Measurements from ENCODE around the gene RAB11FIP5.

RAB11FIP5 gene, protein sequence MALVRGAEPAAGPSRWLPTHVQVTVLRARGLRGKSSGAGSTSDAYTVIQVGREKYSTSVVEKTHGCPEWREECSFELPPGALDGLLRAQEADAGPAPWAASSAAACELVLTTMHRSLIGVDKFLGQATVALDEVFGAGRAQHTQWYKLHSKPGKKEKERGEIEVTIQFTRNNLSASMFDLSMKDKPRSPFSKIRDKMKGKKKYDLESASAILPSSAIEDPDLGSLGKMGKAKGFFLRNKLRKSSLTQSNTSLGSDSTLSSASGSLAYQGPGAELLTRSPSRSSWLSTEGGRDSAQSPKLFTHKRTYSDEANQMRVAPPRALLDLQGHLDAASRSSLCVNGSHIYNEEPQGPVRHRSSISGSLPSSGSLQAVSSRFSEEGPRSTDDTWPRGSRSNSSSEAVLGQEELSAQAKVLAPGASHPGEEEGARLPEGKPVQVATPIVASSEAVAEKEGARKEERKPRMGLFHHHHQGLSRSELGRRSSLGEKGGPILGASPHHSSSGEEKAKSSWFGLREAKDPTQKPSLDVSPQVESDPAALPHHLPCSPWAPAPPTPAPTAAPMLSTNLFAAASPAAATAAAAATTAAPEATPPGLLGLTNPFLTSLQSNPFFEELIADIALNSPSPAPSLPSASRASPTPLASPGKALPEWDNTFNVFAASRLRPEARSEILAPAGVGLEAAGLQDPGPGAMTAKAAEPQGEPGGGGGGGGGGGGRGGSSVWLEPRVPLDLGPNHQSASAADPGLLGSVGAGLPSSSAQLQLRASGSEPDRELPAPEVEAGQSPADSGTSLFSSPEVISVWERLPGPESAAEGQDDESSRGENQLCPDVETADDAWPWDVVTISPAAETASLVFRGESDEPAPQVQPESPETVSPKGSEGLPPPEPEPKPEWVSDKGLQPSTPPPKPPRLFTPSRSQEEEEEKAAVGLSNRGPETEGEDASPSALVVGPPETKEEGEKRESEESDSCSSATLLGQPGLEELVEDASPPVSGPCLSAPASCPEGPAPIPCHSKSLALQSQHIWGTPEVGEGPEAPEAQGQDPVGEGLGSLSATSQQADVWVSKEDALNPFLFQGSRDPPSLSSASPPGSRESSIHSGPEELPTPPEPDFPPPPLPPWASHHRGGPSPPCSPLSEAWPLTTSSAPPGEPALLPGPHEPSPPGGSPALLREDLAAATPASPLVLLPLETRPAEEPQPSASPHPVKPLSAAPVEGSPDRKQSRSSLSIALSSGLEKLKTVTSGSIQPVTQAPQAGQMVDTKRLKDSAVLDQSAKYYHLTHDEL (N-terminal part only)

DNA sequence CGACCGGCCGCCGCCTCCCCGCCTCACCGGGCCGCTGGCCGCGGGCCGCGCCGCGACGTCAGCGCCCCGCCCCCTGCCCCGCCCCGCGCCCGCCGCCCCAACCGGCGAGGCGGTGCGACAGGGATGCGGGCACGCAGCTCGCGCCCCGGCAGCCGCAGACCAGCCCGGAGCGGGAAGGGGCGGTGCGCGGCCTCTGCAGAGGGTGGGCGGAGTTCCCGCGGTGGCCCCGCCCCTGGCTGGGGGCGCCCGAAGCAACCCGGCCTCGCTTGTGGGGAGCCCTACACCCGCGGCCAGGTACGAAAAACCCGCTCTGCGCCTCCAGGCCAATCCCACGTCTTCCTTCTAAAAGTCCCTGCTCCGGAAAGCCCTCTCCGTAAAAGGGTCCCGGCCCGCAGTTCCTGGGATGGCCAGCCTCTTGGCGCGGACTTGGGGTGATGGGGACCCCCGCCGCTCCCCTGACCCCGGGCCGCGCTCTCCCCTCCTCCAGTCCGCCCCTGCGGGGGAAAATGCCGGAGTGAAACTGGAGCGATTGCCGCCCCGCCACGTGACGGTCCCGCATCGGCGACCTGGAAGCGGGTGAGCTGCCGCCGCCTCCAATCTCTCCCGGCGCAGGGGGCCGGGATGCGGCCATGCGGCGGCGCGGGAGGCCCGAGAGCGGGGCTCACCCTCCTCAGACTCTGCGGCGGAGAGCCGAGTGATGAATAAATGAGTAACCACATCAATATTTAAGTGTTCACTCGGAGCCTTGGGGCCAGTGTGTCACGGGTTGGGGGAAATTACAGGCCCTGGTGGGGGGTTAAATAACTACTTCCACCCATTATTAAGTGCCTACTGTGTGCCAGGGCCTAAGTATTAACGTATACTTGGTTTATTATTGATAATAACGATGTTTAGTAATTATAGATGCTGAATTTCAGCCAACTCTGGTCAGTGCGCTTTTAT, at the start of gene RAB11FIP5:
Gene RAB11FIP5, minus strand, starts transcription at position 36 of the 942 bp plus-strand sequence. CDS start 171 bp downstream, outside the sequence.
- peak within 1 kb of the TSS; percentile 96 for H3K4me3 ChIP-seq (ENCODE audit: low read depth, low read length)
- H3K36me3 ChIP-seq (ENCODE audit: insufficient read depth, low read length), result no peaks in the 10 kb centered on the region
- peaks cover 28% of the 10 kb centered on the region for H3K4me1 ChIP-seq (ENCODE audit: control insufficient read depth, insufficient read depth, low read length, unreplicated experiment)
- H3K79me2 ChIP-seq (ENCODE audit: control insufficient read depth, insufficient read depth, low read length, unreplicated experiment), result peaks cover 44% of the 10 kb centered on the region
- peak within 1 kb of the TSS; percentile 95 for H2AFZ ChIP-seq (ENCODE audit: low read length, unreplicated experiment)
- peak within 1 kb of the TSS; percentile 88 for H3K27ac ChIP-seq (ENCODE audit: low read depth, low read length)
- no peaks in the 10 kb centered on the region for H3K27me3 ChIP-seq (ENCODE audit: insufficient read depth, low read length)

DNA sequence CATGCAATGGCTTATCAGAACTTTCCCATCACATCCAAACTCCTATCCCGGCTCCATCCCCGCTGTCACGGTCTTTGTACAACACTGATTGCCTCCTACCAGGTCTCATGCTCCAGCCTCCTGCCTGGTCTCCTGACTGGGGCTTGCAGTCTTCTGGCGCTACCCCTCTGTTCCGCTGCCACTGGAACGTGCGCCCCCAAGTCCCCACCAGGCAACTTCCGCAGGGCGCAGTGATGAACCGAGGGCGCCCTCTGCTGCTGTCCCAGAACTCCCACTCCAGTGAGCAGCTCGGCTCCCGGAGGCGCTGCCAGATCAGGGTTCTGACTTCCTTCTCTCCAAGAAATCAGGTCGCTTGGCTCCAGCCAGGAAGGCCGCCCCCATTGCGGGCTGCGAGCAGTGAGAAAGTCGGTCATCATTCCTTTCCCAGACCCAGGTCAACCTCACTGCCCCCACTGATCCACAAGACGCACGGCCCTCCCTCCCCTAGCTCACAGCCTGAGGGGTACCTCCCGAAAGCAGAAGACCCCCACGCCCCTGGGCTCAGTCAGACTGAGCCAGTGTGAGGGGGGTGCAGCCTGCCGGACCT, 43.9 kb upstream of the RAB11FIP5 start:
- H2AFZ ChIP-seq (ENCODE audit: low read length, unreplicated experiment), result peak overlapping the region; percentile 61
- H3K4me1 ChIP-seq (ENCODE audit: control insufficient read depth, insufficient read depth, low read length, unreplicated experiment), result peaks cover 3% of the 10 kb centered on the region
- H3K36me3 ChIP-seq (ENCODE audit: insufficient read depth, low read length), result no peaks in the 10 kb centered on the region
- no peak overlapping the region for H3K27ac ChIP-seq (ENCODE audit: low read depth, low read length)
- H3K27me3 ChIP-seq (ENCODE audit: insufficient read depth, low read length), result no peaks in the 10 kb centered on the region
- peak overlapping the region; percentile 51 for H3K4me3 ChIP-seq (ENCODE audit: low read depth, low read length)
- H3K79me2 ChIP-seq (ENCODE audit: control insufficient read depth, insufficient read depth, low read length, unreplicated experiment), result no peaks in the 10 kb centered on the region

DNA sequence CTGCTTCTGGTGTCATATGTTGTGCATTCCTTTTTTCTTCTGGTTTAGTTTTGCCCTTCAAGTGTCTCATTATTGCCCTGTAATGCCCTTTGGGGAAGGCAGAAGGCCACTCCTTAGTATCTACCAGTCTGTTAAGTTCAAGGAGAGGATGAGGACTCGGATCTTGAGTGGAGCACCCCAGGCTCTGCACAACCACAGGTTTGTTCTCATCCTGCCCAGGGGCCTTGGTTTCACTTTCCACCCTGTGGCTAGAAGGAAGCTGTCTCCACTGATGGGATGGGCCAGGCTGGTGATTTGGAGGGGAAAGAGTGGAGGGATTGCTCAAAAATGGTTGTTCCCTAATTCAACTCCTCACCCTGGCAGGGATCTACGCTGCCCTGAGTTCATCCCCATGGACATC, 30.2 kb upstream of the RAB11FIP5 start:
- H3K27ac ChIP-seq (ENCODE audit: low read depth, low read length), result no peak overlapping the region
- no peak overlapping the region for H3K4me3 ChIP-seq (ENCODE audit: low read depth, low read length)
- no peaks in the 10 kb centered on the region for H3K36me3 ChIP-seq (ENCODE audit: insufficient read depth, low read length)
- H3K79me2 ChIP-seq (ENCODE audit: control insufficient read depth, insufficient read depth, low read length, unreplicated experiment), result no peaks in the 10 kb centered on the region
- no peaks in the 10 kb centered on the region for H3K27me3 ChIP-seq (ENCODE audit: insufficient read depth, low read length)
- no peak overlapping the region for H2AFZ ChIP-seq (ENCODE audit: low read length, unreplicated experiment)
- H3K4me1 ChIP-seq (ENCODE audit: control insufficient read depth, insufficient read depth, low read length, unreplicated experiment), result no peaks in the 10 kb centered on the region

DNA sequence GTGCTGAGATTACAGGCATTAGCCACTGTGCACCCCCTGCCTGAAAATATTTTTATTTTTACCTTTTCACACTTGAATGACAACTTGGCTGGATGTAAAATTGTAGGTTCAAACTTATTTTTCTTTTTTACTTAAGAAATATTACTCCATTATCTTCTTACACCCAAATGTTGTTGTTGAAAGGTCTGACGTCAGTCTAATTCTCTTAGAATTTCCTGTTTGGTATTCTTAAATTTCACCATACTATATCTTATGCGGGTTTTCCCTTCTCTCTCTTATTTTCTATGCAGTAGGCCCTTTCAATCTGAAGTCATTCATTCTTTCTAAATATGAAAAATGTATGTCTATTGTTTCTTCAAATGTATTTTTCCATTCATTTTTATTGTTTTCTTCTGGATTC, 29.1 kb upstream of the RAB11FIP5 start:
- H3K27me3 ChIP-seq (ENCODE audit: insufficient read depth, low read length), result no peaks in the 10 kb centered on the region
- no peak overlapping the region for H2AFZ ChIP-seq (ENCODE audit: low read length, unreplicated experiment)
- H3K36me3 ChIP-seq (ENCODE audit: insufficient read depth, low read length), result no peaks in the 10 kb centered on the region
- no peaks in the 10 kb centered on the region for H3K79me2 ChIP-seq (ENCODE audit: control insufficient read depth, insufficient read depth, low read length, unreplicated experiment)
- no peaks in the 10 kb centered on the region for H3K4me1 ChIP-seq (ENCODE audit: control insufficient read depth, insufficient read depth, low read length, unreplicated experiment)
- H3K27ac ChIP-seq (ENCODE audit: low read depth, low read length), result no peak overlapping the region
- H3K4me3 ChIP-seq (ENCODE audit: low read depth, low read length), result no peak overlapping the region

DNA sequence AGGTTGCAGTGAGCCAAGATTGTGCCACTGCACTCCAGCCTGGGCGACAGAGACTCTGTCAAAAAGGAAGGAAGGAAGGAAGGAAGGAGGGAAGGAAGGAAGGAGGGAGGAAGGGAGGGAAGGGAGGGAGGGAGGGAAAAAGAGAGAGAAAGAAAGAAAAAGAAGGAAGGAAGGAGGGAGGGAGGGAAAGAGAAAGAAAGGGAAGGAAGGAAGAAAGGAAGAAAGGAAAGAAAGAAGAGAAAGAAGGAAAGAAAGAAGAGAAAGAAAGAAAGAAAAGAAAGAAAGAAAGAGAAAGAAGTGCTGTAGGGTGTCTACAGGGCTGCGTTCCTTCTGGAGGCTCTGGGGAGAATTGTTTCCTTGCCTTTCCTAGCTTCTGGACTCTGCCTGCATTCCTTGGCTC, 22.5 kb upstream of the RAB11FIP5 start:
- H3K27ac ChIP-seq (ENCODE audit: low read depth, low read length), result no peak overlapping the region
- H3K27me3 ChIP-seq (ENCODE audit: insufficient read depth, low read length), result no peaks in the 10 kb centered on the region
- peaks cover 12% of the 10 kb centered on the region for H3K4me1 ChIP-seq (ENCODE audit: control insufficient read depth, insufficient read depth, low read length, unreplicated experiment)
- H3K36me3 ChIP-seq (ENCODE audit: insufficient read depth, low read length), result no peaks in the 10 kb centered on the region
- H3K79me2 ChIP-seq (ENCODE audit: control insufficient read depth, insufficient read depth, low read length, unreplicated experiment), result no peaks in the 10 kb centered on the region
- H3K4me3 ChIP-seq (ENCODE audit: low read depth, low read length), result no peak overlapping the region
- no peak overlapping the region for H2AFZ ChIP-seq (ENCODE audit: low read length, unreplicated experiment)

DNA sequence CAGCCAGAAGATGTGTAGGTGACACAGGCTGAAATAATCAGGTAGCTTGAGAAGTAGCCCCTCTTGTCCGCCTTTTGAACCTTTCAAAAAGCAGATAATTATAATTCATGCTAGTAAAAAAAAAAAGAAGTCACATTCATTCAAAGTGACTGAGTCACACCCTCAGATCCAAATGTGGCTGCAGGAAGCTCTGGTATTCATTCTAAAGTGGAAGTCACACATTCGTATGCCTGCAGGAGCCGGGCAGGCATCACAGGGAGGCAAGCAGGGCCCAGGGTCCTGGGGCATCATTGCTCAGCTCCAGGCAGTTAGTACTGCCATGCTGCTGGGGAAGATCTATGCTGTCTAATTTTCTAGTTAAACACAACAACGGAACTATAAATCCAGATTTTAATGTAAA, 21.7 kb upstream of the RAB11FIP5 start:
- Histone ChIP-seq H3K4me3 (ENCODE audit: low read depth, low read length) (no peak overlapping the region), H3K36me3 (ENCODE audit: insufficient read depth, low read length) (no peaks in the 10 kb centered on the region), H3K4me1 (ENCODE audit: control insufficient read depth, insufficient read depth, low read length, unreplicated experiment) (peaks cover 12% of the 10 kb centered on the region), H3K27ac (ENCODE audit: low read depth, low read length) (no peak overlapping the region), H3K79me2 (ENCODE audit: control insufficient read depth, insufficient read depth, low read length, unreplicated experiment) (no peaks in the 10 kb centered on the region), H2AFZ (ENCODE audit: low read length, unreplicated experiment) (no peak overlapping the region), H3K27me3 (ENCODE audit: insufficient read depth, low read length) (no peaks in the 10 kb centered on the region)

DNA sequence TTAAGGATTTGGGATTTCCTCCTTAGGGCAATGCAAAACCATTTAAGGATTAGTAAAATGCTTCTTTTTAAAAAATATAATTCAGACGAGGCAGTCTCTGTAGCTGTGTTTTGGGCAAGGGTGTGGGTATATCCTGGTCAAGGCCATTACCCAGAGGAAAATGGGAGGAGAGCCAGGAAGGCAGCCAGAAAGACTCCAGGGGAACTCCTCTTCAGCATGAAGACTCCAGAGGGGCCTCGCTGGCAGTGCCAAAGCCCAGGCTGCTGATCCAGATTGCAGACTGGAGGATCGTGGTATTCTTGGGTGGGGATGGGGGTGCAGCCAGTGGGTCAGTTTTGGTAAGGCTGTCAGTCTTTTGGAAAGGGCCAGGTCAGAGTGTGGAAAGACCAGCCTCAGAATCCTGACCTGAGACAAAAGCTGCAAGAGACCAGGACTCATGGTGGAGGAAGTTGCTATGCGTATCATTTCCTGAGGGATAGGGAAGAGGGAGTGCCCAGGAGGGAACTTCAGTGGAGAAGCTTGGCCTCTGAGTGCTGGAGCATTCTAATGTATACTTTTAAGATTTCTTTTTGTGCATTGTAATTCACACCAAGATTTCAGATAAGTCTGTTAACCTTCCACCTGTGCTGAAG, 20.9 kb upstream of the RAB11FIP5 start:
- Histone ChIP-seq H3K79me2 (ENCODE audit: control insufficient read depth, insufficient read depth, low read length, unreplicated experiment) (no peaks in the 10 kb centered on the region), H3K27ac (ENCODE audit: low read depth, low read length) (no peak overlapping the region), H2AFZ (ENCODE audit: low read length, unreplicated experiment) (peak overlapping the region; percentile 73)

DNA sequence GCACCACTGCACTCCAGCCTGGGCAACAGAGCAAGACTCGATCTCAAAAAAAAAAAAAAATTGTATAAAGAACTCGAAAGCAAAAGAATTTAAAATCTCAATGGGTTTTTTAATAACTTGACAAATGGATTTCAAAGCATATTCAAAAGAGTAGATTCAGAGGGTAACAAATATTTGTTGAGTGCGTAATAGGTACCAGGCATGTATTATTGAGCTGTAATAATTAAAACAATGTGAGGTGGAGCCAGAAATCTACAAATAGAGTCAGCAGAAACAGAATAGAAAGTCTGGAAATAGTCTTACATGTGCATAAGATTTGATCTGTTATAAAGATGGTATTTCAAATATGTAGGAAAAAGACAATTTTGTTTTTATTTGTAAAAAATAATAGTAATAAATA, 19.1 kb upstream of the RAB11FIP5 start:
- H3K36me3 ChIP-seq (ENCODE audit: insufficient read depth, low read length), result no peaks in the 10 kb centered on the region
- H3K79me2 ChIP-seq (ENCODE audit: control insufficient read depth, insufficient read depth, low read length, unreplicated experiment), result no peaks in the 10 kb centered on the region
- no peak overlapping the region for H3K4me3 ChIP-seq (ENCODE audit: low read depth, low read length)
- H3K4me1 ChIP-seq (ENCODE audit: control insufficient read depth, insufficient read depth, low read length, unreplicated experiment), result peaks cover 12% of the 10 kb centered on the region
- H2AFZ ChIP-seq (ENCODE audit: low read length, unreplicated experiment), result no peak overlapping the region
- no peaks in the 10 kb centered on the region for H3K27me3 ChIP-seq (ENCODE audit: insufficient read depth, low read length)
- H3K27ac ChIP-seq (ENCODE audit: low read depth, low read length), result no peak overlapping the region

More for the DNA sequence above, 20.9 kb upstream of the RAB11FIP5 start:
- H3K4me3 ChIP-seq (ENCODE audit: low read depth, low read length), result no peak overlapping the region
- H3K36me3 ChIP-seq (ENCODE audit: insufficient read depth, low read length), result no peaks in the 10 kb centered on the region
- no peaks in the 10 kb centered on the region for H3K27me3 ChIP-seq (ENCODE audit: insufficient read depth, low read length)
- H3K4me1 ChIP-seq (ENCODE audit: control insufficient read depth, insufficient read depth, low read length, unreplicated experiment), result peaks cover 12% of the 10 kb centered on the region

DNA sequence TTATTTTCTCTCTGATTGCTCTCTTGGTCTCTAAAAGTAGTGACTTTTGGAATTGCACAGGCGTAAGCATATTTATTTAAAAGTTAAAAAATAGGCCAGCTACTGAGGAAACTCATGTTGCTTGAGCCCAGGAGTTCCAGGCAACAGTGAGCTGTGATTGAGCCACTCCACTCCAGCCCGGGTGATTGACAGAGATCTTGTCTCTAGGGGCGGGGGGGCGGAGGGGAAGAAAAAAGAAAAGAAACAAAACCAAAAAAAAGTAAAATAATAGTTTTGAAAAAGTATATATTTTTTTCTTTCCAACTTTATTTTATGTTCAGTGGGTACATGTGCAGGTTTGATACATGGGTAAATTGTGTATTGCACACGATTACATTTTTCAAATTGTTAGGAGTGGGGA, 18.0 kb upstream of the RAB11FIP5 start:
- peaks cover 12% of the 10 kb centered on the region for H3K4me1 ChIP-seq (ENCODE audit: control insufficient read depth, insufficient read depth, low read length, unreplicated experiment)
- H3K36me3 ChIP-seq (ENCODE audit: insufficient read depth, low read length), result no peaks in the 10 kb centered on the region
- no peaks in the 10 kb centered on the region for H3K27me3 ChIP-seq (ENCODE audit: insufficient read depth, low read length)
- no peak overlapping the region for H3K27ac ChIP-seq (ENCODE audit: low read depth, low read length)
- H3K79me2 ChIP-seq (ENCODE audit: control insufficient read depth, insufficient read depth, low read length, unreplicated experiment), result no peaks in the 10 kb centered on the region
- H3K4me3 ChIP-seq (ENCODE audit: low read depth, low read length), result no peak overlapping the region
- H2AFZ ChIP-seq (ENCODE audit: low read length, unreplicated experiment), result no peak overlapping the region
